OCI-LY3 (cell line): Measurements from ENCODE around the gene MYCBP2.
A peak's percentile ranks its signal among the peaks of the same experiment; 100 is the strongest.

Experiments used
- H2AFZ ChIP-seq: fragments of 200-600, 300-600 bp; shearing (Covaris generic); 2 replicates; pipeline ENCODE4 v1.6.0; 2014; ENCODE audit warnings: antibody characterized with exemption, low read depth, low read length
- H3K27ac ChIP-seq: fragments of 200-600, 300-600 bp; sonication (generic); 2 replicates; pipeline ENCODE4 v1.5.1; 2014; ENCODE audit warnings: mild to moderate bottlenecking, low read length, moderate library complexity, mixed read lengths
- H3K27me3 ChIP-seq: fragments of 200-600, 300-600 bp; sonication (generic); 2 replicates; pipeline ENCODE4 v1.6.1; 2014; ENCODE audit warnings: low read depth, low read length, mixed read lengths
- H3K36me3 ChIP-seq: fragments of 200-600, 300-600 bp; sonication (generic); replicated peaks from 2 replicates; pipeline ENCODE3; 2014; ENCODE audit warnings: low read depth, low read length, mixed read lengths
- H3K4me1 ChIP-seq: fragments of 300-600, 200-600 bp; sonication (generic); 2 replicates; pipeline ENCODE4 v1.6.1; 2014; ENCODE audit warnings: low read length, mixed read lengths
- H3K4me2 ChIP-seq: fragments of 200-600, 300-600 bp; sonication (generic); 2 replicates; pipeline ENCODE4 v1.6.1; 2014; ENCODE audit warnings: low read length, mixed read lengths
- H3K4me3 ChIP-seq: fragments of 300-600, 200-600 bp; sonication (generic); 2 replicates; pipeline ENCODE4 v1.5.1; 2014; ENCODE audit warnings: antibody characterized with exemption, mild to moderate bottlenecking, low read length, moderate library complexity
- H3K79me2 ChIP-seq: fragments of 300-600, 200-600 bp; shearing (Covaris generic); 2 replicates; pipeline ENCODE4 v1.6.1; 2014; ENCODE audit warnings: mild to moderate bottlenecking, low read length, mixed read lengths
- H3K9ac ChIP-seq: fragments of 300-600, 200-600 bp; shearing (Covaris generic); 2 replicates; pipeline ENCODE4 v1.6.0; 2014; ENCODE audit warnings: mild to moderate bottlenecking, low read length, moderate library complexity
- H3K9me3 ChIP-seq: fragments of 200-600, 300-600 bp; shearing (Covaris generic); 2 replicates; pipeline ENCODE4 v1.6.1; 2014; ENCODE audit warnings: low read length, mixed read lengths; ENCODE audit not compliant: insufficient read depth
- H4K20me1 ChIP-seq: fragments of 200-600, 300-600 bp; sonication (generic); 2 replicates; pipeline ENCODE4 v1.6.1; 2016; ENCODE audit warnings: low read length, mixed read lengths; ENCODE audit not compliant: insufficient read depth
- EZH2phosphoT487 ChIP-seq: fragments of 200-600 bp; shearing (Covaris generic); IDR thresholded peaks from 2 replicates; pipeline ENCODE4 v1.6.1; 2018; ENCODE audit warnings: antibody characterized with exemption, mixed run types, low read depth
- TF ChIP-seq, protein P1 (sequence below): fragments of 200-600, 300-600 bp; sonication (generic); IDR thresholded peaks from 2 replicates; pipeline ENCODE4 v1.5.1; 2014; ENCODE audit warnings: antibody characterized with exemption, low read length, low read depth

MYCBP2 gene

DNA sequence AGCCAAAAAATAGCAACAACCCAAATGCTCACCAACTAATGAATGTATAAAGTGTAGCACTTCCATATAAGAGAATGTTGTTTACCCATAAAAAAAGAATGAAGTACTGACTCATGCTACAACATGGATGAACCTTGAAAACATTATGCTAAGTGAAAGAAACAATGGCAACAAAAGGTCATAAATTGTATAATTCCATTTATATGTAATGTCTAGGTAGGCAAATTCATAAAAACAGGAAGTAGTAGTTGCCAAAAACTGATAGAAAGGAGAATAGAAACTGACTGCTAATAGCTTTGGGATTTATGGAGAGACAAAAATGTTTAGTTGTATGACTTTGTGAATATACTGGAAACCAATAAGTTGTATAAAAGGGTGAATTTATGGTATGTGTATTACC, 21.6 kb downstream of the MYCBP2 start:
- Histone ChIP-seq H3K79me2 (peaks cover 100% of the 10 kb centered on the region), H4K20me1 (peaks cover 86% of the 10 kb centered on the region), H3K4me1 (peaks cover 34% of the 10 kb centered on the region), H3K36me3 (peaks cover 4% of the 10 kb centered on the region), H3K4me2 (peak overlapping the region; percentile 17; the same call in 1 of the 2 replicates), H2AFZ (no peak overlapping the region), H3K27me3 (no peaks in the 10 kb centered on the region), H3K27ac (no peak overlapping the region), H3K9me3 (0 out of 2 replicates have a peak, but pooled peaks cover 2% of the 10 kb centered on the region), H3K4me3 (no peak overlapping the region), H3K9ac (no peak overlapping the region)
- TF ChIP-seq, protein P1, sequence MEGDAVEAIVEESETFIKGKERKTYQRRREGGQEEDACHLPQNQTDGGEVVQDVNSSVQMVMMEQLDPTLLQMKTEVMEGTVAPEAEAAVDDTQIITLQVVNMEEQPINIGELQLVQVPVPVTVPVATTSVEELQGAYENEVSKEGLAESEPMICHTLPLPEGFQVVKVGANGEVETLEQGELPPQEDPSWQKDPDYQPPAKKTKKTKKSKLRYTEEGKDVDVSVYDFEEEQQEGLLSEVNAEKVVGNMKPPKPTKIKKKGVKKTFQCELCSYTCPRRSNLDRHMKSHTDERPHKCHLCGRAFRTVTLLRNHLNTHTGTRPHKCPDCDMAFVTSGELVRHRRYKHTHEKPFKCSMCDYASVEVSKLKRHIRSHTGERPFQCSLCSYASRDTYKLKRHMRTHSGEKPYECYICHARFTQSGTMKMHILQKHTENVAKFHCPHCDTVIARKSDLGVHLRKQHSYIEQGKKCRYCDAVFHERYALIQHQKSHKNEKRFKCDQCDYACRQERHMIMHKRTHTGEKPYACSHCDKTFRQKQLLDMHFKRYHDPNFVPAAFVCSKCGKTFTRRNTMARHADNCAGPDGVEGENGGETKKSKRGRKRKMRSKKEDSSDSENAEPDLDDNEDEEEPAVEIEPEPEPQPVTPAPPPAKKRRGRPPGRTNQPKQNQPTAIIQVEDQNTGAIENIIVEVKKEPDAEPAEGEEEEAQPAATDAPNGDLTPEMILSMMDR, result no peak
- TF ChIP-seq EZH2phosphoT487, result no peak

DNA sequence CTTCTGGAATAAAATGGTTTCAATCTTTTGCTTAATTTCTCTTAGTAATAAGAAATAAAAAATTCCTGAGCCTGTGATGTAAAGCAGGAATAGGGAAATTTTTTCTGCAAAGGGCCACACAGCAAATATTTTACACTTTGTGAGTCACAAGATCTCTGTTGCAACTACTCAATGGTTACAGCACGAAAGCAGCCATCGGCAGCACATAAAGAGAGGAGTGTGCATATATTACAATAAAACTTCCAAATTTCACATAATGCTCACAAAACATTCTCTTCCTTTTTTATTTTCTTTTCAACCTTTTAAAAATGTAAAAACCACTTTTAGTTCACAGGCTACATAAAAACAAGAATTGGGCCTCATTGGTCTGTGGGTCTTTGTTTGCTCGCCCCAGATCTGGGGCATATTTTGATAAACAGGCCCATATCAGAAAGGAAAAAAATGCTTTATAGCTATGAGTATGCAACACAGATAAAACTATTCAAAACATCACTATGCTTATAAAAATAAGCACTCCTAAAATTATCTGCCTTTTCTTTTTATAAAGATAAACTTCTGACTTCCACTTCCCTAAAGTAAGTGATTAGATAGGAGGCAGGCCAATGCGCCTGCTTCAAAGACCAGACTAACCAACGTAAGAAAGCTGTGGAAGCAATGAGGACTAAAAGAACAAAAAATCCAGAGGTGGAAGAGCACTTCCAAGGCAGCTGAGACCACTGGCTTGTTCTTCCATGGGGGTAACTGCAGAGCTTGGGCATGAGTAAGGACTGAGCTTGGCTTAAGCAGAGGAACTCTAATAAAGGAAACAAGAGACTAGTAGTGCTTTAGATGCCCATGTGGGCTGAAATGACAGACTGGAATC, 26.5 kb downstream of the MYCBP2 start:
- peaks cover 88% of the 10 kb centered on the region for H3K79me2 ChIP-seq
- peak overlapping the region; percentile 42 for H3K4me2 ChIP-seq
- TF ChIP-seq EZH2phosphoT487, result no peak
- TF ChIP-seq, protein P1, result no peak
- peaks cover 74% of the 10 kb centered on the region for H4K20me1 ChIP-seq
- H3K9ac ChIP-seq, result 0 out of 2 replicates have a peak overlapping the region, but pooled peaks have one; percentile 18
- 0 out of 2 replicates have a peak, but pooled peaks cover 2% of the 10 kb centered on the region for H3K9me3 ChIP-seq
- no peaks in the 10 kb centered on the region for H3K27me3 ChIP-seq
- H3K36me3 ChIP-seq, result peaks cover 10% of the 10 kb centered on the region
- H3K4me1 ChIP-seq, result peaks cover 54% of the 10 kb centered on the region
- no peak overlapping the region for H3K4me3 ChIP-seq
- no peak overlapping the region for H2AFZ ChIP-seq
- H3K27ac ChIP-seq, result no peak overlapping the region

DNA sequence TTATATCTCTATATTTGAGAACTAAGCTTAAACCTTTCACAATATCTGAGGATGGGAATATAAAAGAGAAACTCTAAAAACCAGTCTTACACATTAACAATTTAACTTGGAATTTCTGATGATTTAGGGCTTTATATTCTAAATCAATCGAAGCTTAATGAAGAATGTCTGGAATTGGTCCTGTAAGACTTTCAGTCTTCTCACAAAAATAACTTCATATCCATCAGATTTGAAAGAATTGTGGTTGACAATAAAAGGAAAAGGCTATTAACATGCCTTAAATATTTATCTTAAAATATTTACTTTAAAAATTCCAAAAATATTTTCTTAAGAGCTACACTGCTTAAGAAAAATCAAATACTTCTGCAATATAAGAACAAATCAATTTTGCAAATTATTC, 27.3 kb downstream of the MYCBP2 start:
- H3K9ac ChIP-seq, result no peak overlapping the region
- peaks cover 47% of the 10 kb centered on the region for H3K4me1 ChIP-seq
- H3K4me2 ChIP-seq, result no peak overlapping the region
- peaks cover 80% of the 10 kb centered on the region for H3K79me2 ChIP-seq
- H3K4me3 ChIP-seq, result no peak overlapping the region
- no peak overlapping the region for H3K27ac ChIP-seq
- H3K27me3 ChIP-seq, result no peaks in the 10 kb centered on the region
- no peak overlapping the region for H2AFZ ChIP-seq
- H3K9me3 ChIP-seq, result 0 out of 2 replicates have a peak, but pooled peaks cover 2% of the 10 kb centered on the region
- peaks cover 12% of the 10 kb centered on the region for H3K36me3 ChIP-seq
- TF ChIP-seq, protein P1, result no peak
- no peak for TF ChIP-seq EZH2phosphoT487
- peaks cover 67% of the 10 kb centered on the region for H4K20me1 ChIP-seq

DNA sequence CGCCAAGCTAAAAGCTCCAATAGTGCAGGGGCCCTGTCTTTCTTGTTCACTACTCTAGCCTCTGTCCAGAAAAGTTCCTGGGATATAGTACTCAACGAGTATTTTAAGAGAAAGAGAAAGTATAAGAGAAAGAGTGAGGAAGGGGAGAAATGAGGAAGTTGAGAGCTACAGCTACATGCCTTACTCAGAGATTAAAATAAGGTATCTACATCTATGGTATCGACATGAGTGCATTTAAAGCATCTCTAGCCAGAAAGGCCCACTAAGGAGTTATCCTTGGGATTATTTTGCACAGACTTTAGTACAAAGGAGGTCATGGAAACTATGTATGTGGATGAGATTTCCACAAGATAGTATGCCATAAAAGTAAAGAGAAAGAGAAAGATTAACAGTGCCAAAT, 28.5 kb downstream of the MYCBP2 start:
- Histone ChIP-seq H3K4me1 (peaks cover 47% of the 10 kb centered on the region), H3K4me3 (peak overlapping the region; percentile 71), H3K36me3 (peaks cover 13% of the 10 kb centered on the region), H3K27me3 (no peaks in the 10 kb centered on the region), H3K79me2 (peaks cover 69% of the 10 kb centered on the region), H3K9ac (peak overlapping the region; percentile 45), H3K9me3 (0 out of 2 replicates have a peak, but pooled peaks cover 2% of the 10 kb centered on the region), H3K27ac (peak overlapping the region; percentile 6; the same call in 1 of the 2 replicates), H2AFZ (no peak overlapping the region), H4K20me1 (peaks cover 56% of the 10 kb centered on the region), H3K4me2 (peak overlapping the region; percentile 88)
- no peak for TF ChIP-seq EZH2phosphoT487
- TF ChIP-seq, protein P1, result no peak
